KMS-11 (cell line): ENCODE data around the gene CUEDC2.

Experiments used
- H2AFZ ChIP-seq: fragments of 200-600 bp; sonication (generic); 2 replicates; pipeline ENCODE4 v1.6.1; 2016; ENCODE audit warnings: antibody characterized with exemption, mixed run types, low read depth
- H3K27ac ChIP-seq: fragments of 200-600 bp; sonication (generic); 2 replicates; pipeline ENCODE4 v1.6.1; 2016; ENCODE audit warnings: mild to moderate bottlenecking, mixed run types
- H3K27me3 ChIP-seq: fragments of 200-600 bp; sonication (generic); 2 replicates; pipeline ENCODE4 v1.6.1; 2017; ENCODE audit warnings: mild to moderate bottlenecking, low read depth, mixed run types, moderate library complexity; ENCODE audit not compliant: insufficient read depth
- H3K36me3 ChIP-seq: fragments of 200-600 bp; sonication (generic); 2 replicates; pipeline ENCODE4 v1.6.1; 2017; ENCODE audit warnings: mild to moderate bottlenecking, mixed run types; ENCODE audit not compliant: insufficient read depth
- H3K4me1 ChIP-seq: fragments of 200-600 bp; sonication (generic); 2 replicates; pipeline ENCODE4 v1.6.1; 2016; ENCODE audit warnings: mild to moderate bottlenecking, low read depth, mixed run types; ENCODE audit not compliant: poor library complexity, severe bottlenecking
- H3K4me2 ChIP-seq: fragments of 200-600 bp; sonication (generic); 2 replicates; pipeline ENCODE4 v1.7.0; 2016; ENCODE audit warnings: mild to moderate bottlenecking, mixed run types
- H3K4me3 ChIP-seq: fragments of 200-600 bp; sonication (generic); IDR thresholded peaks from 2 replicates; pipeline ENCODE4 v1.6.1; 2017; ENCODE audit warnings: low read depth, low read length, mixed read lengths; ENCODE audit not compliant: insufficient read depth
- H3K79me2 ChIP-seq: fragments of 200-600 bp; sonication (generic); 2 replicates; pipeline ENCODE4 v1.6.1; 2016; ENCODE audit warnings: low read depth, mixed run types; ENCODE audit not compliant: insufficient read depth
- H3K9ac ChIP-seq: fragments of 200-600 bp; sonication (generic); 2 replicates; pipeline ENCODE4 v1.6.1; 2016; ENCODE audit warnings: mild to moderate bottlenecking, mixed run types
- H4K20me1 ChIP-seq: fragments of 200-600 bp; sonication (generic); 2 replicates; pipeline ENCODE4 v1.6.1; 2016; ENCODE audit warnings: mild to moderate bottlenecking, mixed run types; ENCODE audit not compliant: insufficient read depth
- TF ChIP-seq, protein P1 (sequence below): fragments of 200-600 bp; sonication (generic); conservative IDR thresholded peaks from 2 replicates; pipeline ENCODE4 v1.6.1; 2017; ENCODE audit warnings: low read depth, mild to moderate bottlenecking, antibody characterized with exemption, low read length, moderate library complexity, mixed read lengths

Gene CUEDC2

GRCh38 chr10:102412293-102412692, 20.1 kb downstream of the CUEDC2 start:
- H3K4me3 ChIP-seq, result no peak overlapping the region
- no peak overlapping the region for H3K27ac ChIP-seq
- TF ChIP-seq, protein P1, sequence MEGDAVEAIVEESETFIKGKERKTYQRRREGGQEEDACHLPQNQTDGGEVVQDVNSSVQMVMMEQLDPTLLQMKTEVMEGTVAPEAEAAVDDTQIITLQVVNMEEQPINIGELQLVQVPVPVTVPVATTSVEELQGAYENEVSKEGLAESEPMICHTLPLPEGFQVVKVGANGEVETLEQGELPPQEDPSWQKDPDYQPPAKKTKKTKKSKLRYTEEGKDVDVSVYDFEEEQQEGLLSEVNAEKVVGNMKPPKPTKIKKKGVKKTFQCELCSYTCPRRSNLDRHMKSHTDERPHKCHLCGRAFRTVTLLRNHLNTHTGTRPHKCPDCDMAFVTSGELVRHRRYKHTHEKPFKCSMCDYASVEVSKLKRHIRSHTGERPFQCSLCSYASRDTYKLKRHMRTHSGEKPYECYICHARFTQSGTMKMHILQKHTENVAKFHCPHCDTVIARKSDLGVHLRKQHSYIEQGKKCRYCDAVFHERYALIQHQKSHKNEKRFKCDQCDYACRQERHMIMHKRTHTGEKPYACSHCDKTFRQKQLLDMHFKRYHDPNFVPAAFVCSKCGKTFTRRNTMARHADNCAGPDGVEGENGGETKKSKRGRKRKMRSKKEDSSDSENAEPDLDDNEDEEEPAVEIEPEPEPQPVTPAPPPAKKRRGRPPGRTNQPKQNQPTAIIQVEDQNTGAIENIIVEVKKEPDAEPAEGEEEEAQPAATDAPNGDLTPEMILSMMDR, result no peak
- H3K79me2 ChIP-seq, result no peaks in the 10 kb centered on the region
- H3K9ac ChIP-seq, result no peak overlapping the region
- H3K27me3 ChIP-seq, result peaks cover 73% of the 10 kb centered on the region
- no peaks in the 10 kb centered on the region for H4K20me1 ChIP-seq
- H2AFZ ChIP-seq, result no peak overlapping the region
- H3K4me2 ChIP-seq, result no peak overlapping the region
- H3K4me1 ChIP-seq, result peaks cover 7% of the 10 kb centered on the region
- H3K36me3 ChIP-seq, result no peaks in the 10 kb centered on the region

GRCh38 chr10:102411341-102412255, 20.8 kb downstream of the CUEDC2 start:
- TF ChIP-seq, protein P1, result no peak
- H4K20me1 ChIP-seq, result no peaks in the 10 kb centered on the region
- no peaks in the 10 kb centered on the region for H3K79me2 ChIP-seq
- H3K36me3 ChIP-seq, result no peaks in the 10 kb centered on the region
- no peak overlapping the region for H3K27ac ChIP-seq
- no peak overlapping the region for H2AFZ ChIP-seq
- peaks cover 72% of the 10 kb centered on the region for H3K27me3 ChIP-seq
- H3K4me1 ChIP-seq, result peaks cover 7% of the 10 kb centered on the region
- H3K4me3 ChIP-seq, result no peak overlapping the region
- H3K4me2 ChIP-seq, result no peak overlapping the region
- no peak overlapping the region for H3K9ac ChIP-seq

DNA sequence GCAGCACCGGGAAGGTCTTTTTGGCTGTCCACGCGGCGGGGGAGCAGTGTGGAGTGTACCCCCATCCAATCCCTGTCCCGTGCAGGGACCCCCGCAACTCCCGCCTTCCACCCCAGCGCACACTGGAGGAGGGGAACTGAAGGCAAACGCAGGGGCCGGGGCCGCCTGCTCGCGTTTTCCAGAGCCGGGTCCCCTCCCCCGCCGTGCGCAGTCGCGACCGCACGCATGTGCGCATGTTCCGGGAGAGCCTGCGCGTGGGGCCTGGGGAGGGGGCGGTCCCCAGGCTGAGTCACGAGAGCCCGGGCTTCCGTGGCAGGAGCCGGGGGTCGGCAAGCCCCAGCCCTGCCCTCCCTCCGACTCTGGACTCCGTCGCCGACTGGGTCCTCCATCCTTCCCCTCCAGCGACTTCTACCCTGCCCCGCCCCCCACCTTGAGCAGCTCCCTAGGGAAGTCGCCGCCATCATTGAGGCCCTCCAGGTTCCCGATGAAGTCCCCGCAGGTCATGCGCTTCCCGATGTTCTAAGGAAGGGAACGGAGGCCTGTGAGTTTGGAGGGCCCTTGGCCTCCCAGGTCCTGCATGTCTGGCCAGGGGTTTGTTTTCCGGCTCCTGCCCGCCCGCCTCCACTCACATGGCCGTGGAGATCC, 21.8 kb downstream of the CUEDC2 start:
- no peaks in the 10 kb centered on the region for H3K79me2 ChIP-seq
- H3K4me3 ChIP-seq, result no peak overlapping the region
- H3K27ac ChIP-seq, result no peak overlapping the region
- H3K36me3 ChIP-seq, result no peaks in the 10 kb centered on the region
- TF ChIP-seq, protein P1, result no peak
- no peak overlapping the region for H3K4me2 ChIP-seq
- H4K20me1 ChIP-seq, result no peaks in the 10 kb centered on the region
- H3K4me1 ChIP-seq, result peaks cover 7% of the 10 kb centered on the region
- H2AFZ ChIP-seq, result no peak overlapping the region
- peaks cover 61% of the 10 kb centered on the region for H3K27me3 ChIP-seq
- no peak overlapping the region for H3K9ac ChIP-seq

DNA sequence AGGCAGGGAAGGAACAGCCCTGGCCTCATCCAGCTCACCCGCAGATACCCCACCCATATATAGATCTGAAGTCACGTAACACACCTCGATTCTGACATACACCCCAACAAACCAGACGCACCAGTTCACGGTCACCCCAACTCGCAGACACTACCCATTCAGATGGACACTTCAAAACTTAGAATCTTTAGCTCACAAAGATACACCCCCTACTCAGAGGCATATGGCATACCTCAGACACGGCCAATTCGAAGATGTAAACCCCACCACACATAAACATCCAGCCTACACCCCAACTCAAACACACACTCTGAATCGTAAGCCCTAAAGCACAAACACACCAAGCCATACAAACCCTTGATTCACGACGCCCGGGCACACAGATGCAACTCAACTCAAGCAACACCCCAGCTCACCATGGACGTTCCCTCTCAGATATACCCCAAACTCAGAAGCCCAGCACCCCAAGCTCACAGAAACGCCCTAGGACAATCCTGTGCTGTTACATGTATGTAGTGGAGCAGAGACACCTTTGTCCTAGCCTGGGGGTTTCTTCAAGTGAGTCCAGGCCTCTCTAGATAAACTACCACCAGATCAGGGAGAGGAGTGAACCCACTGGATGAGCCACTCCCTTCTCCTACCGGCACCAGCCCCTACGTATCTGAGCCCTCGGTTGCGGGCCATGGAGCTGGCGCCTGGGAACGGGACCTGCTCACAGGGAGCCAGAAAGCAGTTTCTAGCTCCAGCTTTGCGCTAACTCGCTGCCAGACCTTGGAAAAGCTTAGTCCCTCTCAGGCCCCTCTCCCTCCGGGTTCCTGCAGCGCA, 22.6 kb downstream of the CUEDC2 start:
- Histone ChIP-seq H4K20me1 (no peaks in the 10 kb centered on the region), H3K27ac (no peak overlapping the region), H3K4me3 (no peak overlapping the region), H2AFZ (no peak overlapping the region), H3K4me2 (no peak overlapping the region), H3K27me3 (peaks cover 55% of the 10 kb centered on the region), H3K9ac (no peak overlapping the region), H3K36me3 (no peaks in the 10 kb centered on the region), H3K79me2 (no peaks in the 10 kb centered on the region), H3K4me1 (peaks cover 7% of the 10 kb centered on the region)
- TF ChIP-seq, protein P1, result no peak
